ENCODE data around the gene CBLC. TPM values are rescaled to one million over a fixed set of nuclear protein-coding genes. Genes with fewer than 3 reads are reported as not detected.

The CBLC gene
- total and polyA plus RNA-seq, 10 of the 15 experiments (the other 5 are each of a cell fraction or from before 2014, with no cell fraction given): not detected

GRCh38 chr19:44800461-44800860 lies 22.8 kb downstream of the CBLC start (continued):
- TF ChIP-seq ZNF687 (IDR thresholded peaks at IDR 0.05) (no peak), MTA2 (IDR thresholded peaks at IDR 0.05; ENCODE audit: low read depth) (no peak), SIN3A (IDR thresholded peaks at IDR 0.05; ENCODE audit: low read depth, low read length) (no peak), CBX5 (IDR thresholded peaks at IDR 0.05; ENCODE audit: low read depth) (no peak), YBX1 (IDR thresholded peaks at IDR 0.05) (no peak), E2F8 (IDR thresholded peaks at IDR 0.05; ENCODE audit: low read depth, partially characterized antibody) (no peak), GABPA (IDR thresholded peaks at IDR 0.05; ENCODE audit: low read depth) (no peak), EED (IDR thresholded peaks at IDR 0.05; ENCODE audit: low read depth) (peak; percentile 65; the same call in 1 of the 2 replicates), CEBPB (IDR thresholded peaks at IDR 0.05; ENCODE audit: borderline replicate concordance in 1 of 2, low read depth in 2 of 2, low read length in 2 of 2) (no peak), ZNF24 (IDR thresholded peaks at IDR 0.05) (no peak), NFIC (IDR thresholded peaks at IDR 0.05; ENCODE audit: low read depth, low read length) (no peak), DPF2 (IDR thresholded peaks at IDR 0.05) (no peak), CBFB (IDR thresholded peaks at IDR 0.05; ENCODE audit: low read depth) (no peak), ZNF217 (IDR thresholded peaks at IDR 0.05) (no peak), NFYA (IDR thresholded peaks at IDR 0.05; ENCODE audit: borderline replicate concordance, low read depth, low read length) (no peak), USF1 (IDR thresholded peaks at IDR 0.05; ENCODE audit: borderline replicate concordance, extremely low read length, insufficient read depth, low read depth, low read length) (no peak), NKRF (conservative IDR thresholded peaks at IDR 0.05) (no peak), HCFC1 (IDR thresholded peaks at IDR 0.05; ENCODE audit: low read length) (no peak), ZNF274 (IDR thresholded peaks at IDR 0.05; ENCODE audit: insufficient read depth, insufficient read length) (no peak), TBL1XR1 (IDR thresholded peaks at IDR 0.05; ENCODE audit: low read depth, low read length) (no peak), MXI1 (IDR thresholded peaks at IDR 0.05; ENCODE audit: low read depth, low read length) (no peak), ATF7 (IDR thresholded peaks at IDR 0.05; ENCODE audit: low read depth) (peak; percentile 63), STAT3 (IDR thresholded peaks at IDR 0.05; ENCODE audit: low read depth, low read length) (no peak), RB1 (IDR thresholded peaks at IDR 0.05; ENCODE audit: borderline replicate concordance) (no peak), SMARCA5 (IDR thresholded peaks at IDR 0.05) (no peak)

All from GM12878 (cell line).